ENCODE measurements around the gene FHL1. TPM values are rescaled to one million over a fixed set of nuclear protein-coding genes. Genes with fewer than 3 reads are reported as not detected.

FHL1 gene
- total RNA-seq, 2 experiments from 2014 or later, result 27.2 to 28.4 TPM

- no peaks in the 10 kb centered on the region for H3K36me3 ChIP-seq (ENCODE audit: insufficient read depth, low read length)
- Mint-ChIP-seq H3K27ac (no peak overlapping the region), H3K36me3 (ENCODE audit: low read depth) (no peaks in the 10 kb centered on the region), H3K27me3 (no peaks in the 10 kb centered on the region), H3K4me1 (ENCODE audit: low read depth) (peaks cover 39% of the 10 kb centered on the region), H3K4me3 (no peak overlapping the region), H3K9me3 (no peaks in the 10 kb centered on the region)
- ATAC-seq (ENCODE audit: poor library complexity) (no peak), DNase-seq (no peak)
- H3K27ac ChIP-seq (ENCODE audit: low read depth in 1 of 2, low read length in 2 of 2), result no peak overlapping the region
- H3K4me1 ChIP-seq (ENCODE audit: insufficient read depth, low read length), result peaks cover 18% of the 10 kb centered on the region
- H3K27me3 ChIP-seq (ENCODE audit: control insufficient read depth in 1 of 2, insufficient read depth in 2 of 2, low read length in 2 of 2), result no peaks in the 10 kb centered on the region
- no peak for TF ChIP-seq CTCF (IDR thresholded peaks at IDR 0.05)
- H3K9me3 ChIP-seq (ENCODE audit: control insufficient read depth in 1 of 2, insufficient read depth in 1 of 2, low read length in 2 of 2), result no peaks in the 10 kb centered on the region
- CTCF ChIA-PET, result interaction anchor here (0.6 kb wide), 1 partner anchor 39 kb away, joined by 3 read pairs; no protein-coding TSS in a partner anchor
- H3K4me3 ChIP-seq (ENCODE audit: low read length), result no peak overlapping the region
- POLR2A ChIA-PET, result no interaction called here
- intact Hi-C loops (cut with DNase I, micrococcal nuclease), result no loop called here
These were observed 49.4 kb downstream of the FHL1 start for GRCh38 chrX:136196691-136197155.

GRCh38 chrX:136198010-136198409, 50.7 kb downstream of the FHL1 start:
- intact Hi-C loops (cut with DNase I, micrococcal nuclease), result no loop called here
- peaks cover 18% of the 10 kb centered on the region for H3K4me1 ChIP-seq (ENCODE audit: insufficient read depth, low read length)
- ChIA-PET CTCF (no interaction called here), POLR2A (no interaction called here)
- ATAC-seq (ENCODE audit: poor library complexity) (no peak), DNase-seq (no peak)
- no peaks in the 10 kb centered on the region for H3K9me3 ChIP-seq (ENCODE audit: control insufficient read depth in 1 of 2, insufficient read depth in 1 of 2, low read length in 2 of 2)
- no peaks in the 10 kb centered on the region for H3K27me3 ChIP-seq (ENCODE audit: control insufficient read depth in 1 of 2, insufficient read depth in 2 of 2, low read length in 2 of 2)
- H3K4me3 Mint-ChIP-seq, result no peak overlapping the region
- no peak overlapping the region for H3K4me3 ChIP-seq (ENCODE audit: low read length)
- no peaks in the 10 kb centered on the region for H3K36me3 ChIP-seq (ENCODE audit: insufficient read depth, low read length)
- H3K4me1 Mint-ChIP-seq (ENCODE audit: low read depth), result peaks cover 31% of the 10 kb centered on the region
- H3K27ac ChIP-seq (ENCODE audit: low read depth in 1 of 2, low read length in 2 of 2), result no peak overlapping the region
- no peaks in the 10 kb centered on the region for H3K9me3 Mint-ChIP-seq
- no peak for TF ChIP-seq CTCF (IDR thresholded peaks at IDR 0.05)
- no peaks in the 10 kb centered on the region for H3K36me3 Mint-ChIP-seq (ENCODE audit: low read depth)
- H3K27me3 Mint-ChIP-seq, result no peaks in the 10 kb centered on the region
- no peak overlapping the region for H3K27ac Mint-ChIP-seq

- DNase-seq (no peak), ATAC-seq (ENCODE audit: poor library complexity) (no peak)
- Histone ChIP-seq H3K4me3 (ENCODE audit: low read length) (no peak overlapping the region), H3K9me3 (ENCODE audit: control insufficient read depth in 1 of 2, insufficient read depth in 1 of 2, low read length in 2 of 2) (no peaks in the 10 kb centered on the region), H3K27ac (ENCODE audit: low read depth in 1 of 2, low read length in 2 of 2) (no peak overlapping the region), H3K36me3 (ENCODE audit: insufficient read depth, low read length) (no peaks in the 10 kb centered on the region), H3K4me1 (ENCODE audit: insufficient read depth, low read length) (peaks cover 11% of the 10 kb centered on the region), H3K27me3 (ENCODE audit: control insufficient read depth in 1 of 2, insufficient read depth in 2 of 2, low read length in 2 of 2) (no peaks in the 10 kb centered on the region)
- H3K4me1 Mint-ChIP-seq (ENCODE audit: low read depth), result peaks cover 31% of the 10 kb centered on the region
- ChIA-PET POLR2A (no interaction called here), CTCF (interaction anchor here (0.6 kb wide), 1 partner anchor 25 kb away, joined by 4 read pairs; no protein-coding TSS in a partner anchor)
- no peak for TF ChIP-seq CTCF (IDR thresholded peaks at IDR 0.05)
- no peaks in the 10 kb centered on the region for H3K9me3 Mint-ChIP-seq
- no peaks in the 10 kb centered on the region for H3K36me3 Mint-ChIP-seq (ENCODE audit: low read depth)
- H3K4me3 Mint-ChIP-seq, result no peak overlapping the region
- intact Hi-C loops (cut with DNase I, micrococcal nuclease), result no loop called here
- H3K27me3 Mint-ChIP-seq, result no peaks in the 10 kb centered on the region
- H3K27ac Mint-ChIP-seq, result no peak overlapping the region
These were observed 51.4 kb downstream of the FHL1 start for GRCh38 chrX:136198678-136199243.
